ENCODE measurements around the gene SYT10.

- TF ChIP-seq, protein P1, sequence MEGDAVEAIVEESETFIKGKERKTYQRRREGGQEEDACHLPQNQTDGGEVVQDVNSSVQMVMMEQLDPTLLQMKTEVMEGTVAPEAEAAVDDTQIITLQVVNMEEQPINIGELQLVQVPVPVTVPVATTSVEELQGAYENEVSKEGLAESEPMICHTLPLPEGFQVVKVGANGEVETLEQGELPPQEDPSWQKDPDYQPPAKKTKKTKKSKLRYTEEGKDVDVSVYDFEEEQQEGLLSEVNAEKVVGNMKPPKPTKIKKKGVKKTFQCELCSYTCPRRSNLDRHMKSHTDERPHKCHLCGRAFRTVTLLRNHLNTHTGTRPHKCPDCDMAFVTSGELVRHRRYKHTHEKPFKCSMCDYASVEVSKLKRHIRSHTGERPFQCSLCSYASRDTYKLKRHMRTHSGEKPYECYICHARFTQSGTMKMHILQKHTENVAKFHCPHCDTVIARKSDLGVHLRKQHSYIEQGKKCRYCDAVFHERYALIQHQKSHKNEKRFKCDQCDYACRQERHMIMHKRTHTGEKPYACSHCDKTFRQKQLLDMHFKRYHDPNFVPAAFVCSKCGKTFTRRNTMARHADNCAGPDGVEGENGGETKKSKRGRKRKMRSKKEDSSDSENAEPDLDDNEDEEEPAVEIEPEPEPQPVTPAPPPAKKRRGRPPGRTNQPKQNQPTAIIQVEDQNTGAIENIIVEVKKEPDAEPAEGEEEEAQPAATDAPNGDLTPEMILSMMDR (IDR thresholded peaks at IDR 0.05), result no peak
- no peak for TF ChIP-seq POLR2A (IDR thresholded peaks at IDR 0.05)
Measured at GRCh38 chr12:33423706-33424105, 15.9 kb downstream of the SYT10 start.
